Common myeloid progenitor, CD34-positive (primary cell): ENCODE measurements around the gene OTOGL.

Source experiments
- CTCF ChIA-PET: fragments of 350-600 bp; sonication (Branson Sonifier 250); formaldehyde crosslinking; loops from one replicate; lab custom pipeline; 2021; ENCODE audit warnings: antibody characterized with exemption; lab: Charles Lee
- POLR2A ChIA-PET: fragments of 350-600 bp; sonication (Branson Sonifier 250); formaldehyde crosslinking; loops from one replicate; lab custom pipeline; 2021; ENCODE audit warnings: antibody characterized with exemption; lab: Charles Lee
- DNase-seq, 3 donors: peaks; one replicate each; pipeline versions ENCODE4 v3.0.0 to v3.0.0-alpha.2; 2013
- H3K27ac ChIP-seq, 2 experiments: 1 replicate in 1 of 2; 2 replicates in 1 of 2; pipeline ENCODE4 v1.7.0; 2013; ENCODE audit warnings: inconsistent platforms in 2 of 2, low read length in 2 of 2, mild to moderate bottlenecking in 2 of 2, low read depth in 1 of 2, moderate library complexity in 1 of 2; ENCODE audit not compliant: severe bottlenecking in 2 of 2, insufficient read depth in 1 of 2, poor library complexity in 1 of 2
- H3K27me3 ChIP-seq, 5 experiments: replicated peaks in 2 of 5; 1 replicate in 3 of 5; 2 replicates in 2 of 5; pipeline versions ENCODE4 v1.6.1 to v1.7.0; 2013; ENCODE audit warnings: low read length in 4 of 5, mild to moderate bottlenecking in 2 of 5, moderate library complexity in 2 of 5, inconsistent platforms in 1 of 5; ENCODE audit not compliant: insufficient read depth in 5 of 5, control insufficient read depth in 4 of 5
- H3K36me3 ChIP-seq, 4 experiments: 1 replicate in 2 of 4; 2 replicates in 2 of 4; pipeline versions ENCODE4 v1.6.1 to v1.7.0; 2013; ENCODE audit warnings: low read length in 3 of 4, control low read depth in 1 of 4, mild to moderate bottlenecking in 1 of 4; ENCODE audit not compliant: control insufficient read depth in 4 of 4, insufficient read depth in 4 of 4
- H3K4me1 ChIP-seq, 4 experiments: 1 replicate in 3 of 4; 2 replicates in 1 of 4; pipeline versions ENCODE4 v1.6.1 to v1.7.1; 2013; ENCODE audit warnings: low read length in 3 of 4, mild to moderate bottlenecking in 3 of 4, control low read depth in 1 of 4, inconsistent platforms in 1 of 4, moderate library complexity in 1 of 4; ENCODE audit not compliant: control insufficient read depth in 4 of 4, insufficient read depth in 4 of 4; ENCODE audit errors: control extremely low read depth in 1 of 4
- H3K4me3 ChIP-seq, 7 experiments: 1 replicate in 4 of 7; 2 replicates in 3 of 7; pipeline versions ENCODE4 v1.5.1 to v1.7.0; 2013; ENCODE audit warnings: mild to moderate bottlenecking in 7 of 7, low read length in 6 of 7, moderate library complexity in 6 of 7, inconsistent platforms in 2 of 7, low read depth in 2 of 7, control low read depth in 1 of 7; ENCODE audit not compliant: insufficient read depth in 4 of 7, control insufficient read depth in 1 of 7; ENCODE audit errors: extremely low read depth in 1 of 7
- H3K9me3 ChIP-seq, 5 experiments: 1 replicate in 4 of 5; 2 replicates in 1 of 5; pipeline versions ENCODE4 v1.6.1 to v1.7.1; 2013; ENCODE audit warnings: low read length in 4 of 5, mild to moderate bottlenecking in 2 of 5, inconsistent platforms in 1 of 5, low read depth in 1 of 5, moderate library complexity in 1 of 5; ENCODE audit not compliant: control insufficient read depth in 4 of 5, insufficient read depth in 2 of 5; ENCODE audit errors: control extremely low read depth in 1 of 5
- WGBS: methylation state at CpG from one replicate; pipeline ENCODE4 v1.1.5; 2013; ENCODE audit not compliant: insufficient coverage; 5-methylcytosine and 5-hydroxymethylcytosine counted together

OTOGL gene

DNA sequence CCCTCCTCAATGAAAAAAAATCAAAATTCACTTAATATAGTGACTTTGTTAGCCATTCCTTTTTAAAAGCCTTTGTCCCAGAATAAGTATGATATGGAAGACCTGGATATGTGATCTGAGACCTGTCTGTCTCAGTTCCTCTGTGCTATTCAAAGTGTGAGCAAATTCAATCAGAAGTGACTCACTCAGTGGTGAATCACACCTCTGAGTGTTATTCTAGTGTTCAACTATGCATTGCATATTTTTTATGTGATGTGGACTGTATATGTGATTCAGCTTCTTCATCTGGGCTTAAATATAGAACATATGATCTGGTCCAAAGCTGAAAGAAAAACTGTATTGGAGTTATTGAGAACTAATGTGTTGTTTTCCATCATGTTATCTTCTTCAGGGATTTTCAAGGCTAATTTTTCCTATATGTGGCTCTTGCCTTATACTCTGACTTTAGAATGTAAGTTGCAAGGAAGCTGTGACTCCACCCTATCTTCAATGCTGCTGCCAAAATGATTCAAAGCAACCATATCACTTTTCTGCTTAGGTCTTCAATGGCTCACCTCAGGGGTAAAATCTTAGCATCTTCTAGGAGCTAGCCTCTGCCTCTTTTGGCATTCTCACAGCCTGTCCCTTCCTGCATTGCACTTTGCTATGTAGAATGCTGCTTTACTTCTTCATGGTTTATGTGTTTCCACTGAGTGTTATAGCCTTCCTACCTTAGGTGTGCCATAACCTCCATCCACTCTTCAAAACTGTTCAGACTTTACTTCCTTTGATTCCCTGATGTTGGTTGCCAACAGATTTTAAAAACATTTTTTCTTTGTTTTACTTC lies 169.8 kb downstream of the OTOGL start:
- ChIA-PET POLR2A (no interaction called here), CTCF (interaction anchor here (0.9 to 7.2 kb wide), 7 partner anchors 11 to 856 kb away, joined by 3 to 204 read pairs (median 5); no protein-coding TSS in a partner anchor)
- H3K4me3 ChIP-seq = no peak overlapping the region
- no peaks in the 10 kb centered on the region for H3K36me3 ChIP-seq
- no peaks in the 10 kb centered on the region for H3K4me1 ChIP-seq
- DNase-seq = peak in 2 of 3 donors; percentile 8 to 14
- no peaks in the 10 kb centered on the region for H3K9me3 ChIP-seq
- no peak overlapping the region for H3K27ac ChIP-seq
- no peaks in the 10 kb centered on the region for H3K27me3 ChIP-seq

DNA sequence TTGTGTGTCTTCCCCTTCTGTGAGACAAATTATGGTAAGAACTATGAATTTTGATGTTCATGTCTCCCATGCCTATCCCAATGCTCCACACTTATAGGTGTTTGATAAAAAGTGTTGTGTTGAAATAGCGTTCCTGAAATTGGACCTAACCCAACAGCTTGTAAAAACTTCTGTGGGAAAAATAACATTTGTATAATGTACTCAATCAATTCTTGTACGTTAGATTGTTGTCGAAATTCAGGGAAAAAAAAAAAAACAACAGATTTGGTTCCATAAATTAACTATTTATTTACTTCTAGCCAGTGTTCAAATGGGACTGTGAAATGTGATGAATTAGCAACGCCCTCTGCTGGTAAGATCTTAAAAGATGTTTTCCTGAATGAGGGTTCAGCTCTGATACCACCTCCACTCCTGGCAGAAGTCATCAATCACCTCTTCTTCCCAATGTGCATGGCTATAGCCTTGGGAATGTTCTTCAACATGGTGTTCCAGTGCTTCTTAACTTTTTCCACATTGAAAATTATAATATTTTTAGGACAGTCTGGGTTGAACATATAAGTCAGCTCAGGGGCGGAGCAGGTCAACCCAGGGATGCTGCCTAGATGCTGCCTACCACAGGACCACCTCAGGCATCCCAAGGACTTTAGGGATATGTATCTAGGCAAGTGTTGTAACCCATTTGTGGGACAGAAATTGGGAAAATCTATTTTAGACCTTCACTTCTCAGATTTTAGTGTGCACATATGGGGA lies 170.6 kb downstream of the OTOGL start:
- H3K4me3 ChIP-seq = no peak overlapping the region
- H3K27me3 ChIP-seq = no peaks in the 10 kb centered on the region
- H3K27ac ChIP-seq = no peak overlapping the region
- peaks cover 0 to under 1% (median 0%) of the 10 kb centered on the region in 4 experiments for H3K4me1 ChIP-seq
- POLR2A ChIA-PET = no interaction called here
- no peaks in the 10 kb centered on the region for H3K9me3 ChIP-seq
- DNase-seq = peak; percentile 29 to 58 (median 46)
- no peaks in the 10 kb centered on the region for H3K36me3 ChIP-seq
- WGBS = 50% methylated on average over 2 of the region's 5 CpGs
- CTCF ChIA-PET = interaction anchor here (0.9 to 7.2 kb wide), 13 partner anchors 11 to 857 kb away, joined by 3 to 204 read pairs (median 4); no protein-coding TSS in a partner anchor

DNA sequence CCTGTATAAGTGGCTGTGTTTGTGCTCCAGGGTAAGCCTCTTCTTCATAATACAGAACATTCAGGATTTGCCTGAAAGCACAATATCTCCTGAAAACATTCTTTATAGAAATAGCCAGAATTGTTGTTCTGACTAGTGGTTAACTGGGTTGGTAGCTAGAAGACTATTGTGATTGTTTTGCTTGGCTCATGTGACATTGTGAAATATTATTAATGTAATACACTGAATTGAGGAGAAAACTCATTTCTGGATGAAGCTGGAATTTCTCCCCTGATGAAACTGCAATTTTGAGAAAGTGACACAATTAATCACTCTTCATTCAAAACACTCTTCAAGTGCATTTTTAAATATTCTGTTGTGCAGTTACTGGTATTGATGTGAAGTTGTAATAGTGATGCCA lies 172.4 kb downstream of the OTOGL start:
- H3K27ac ChIP-seq = no peak overlapping the region
- H3K9me3 ChIP-seq = no peaks in the 10 kb centered on the region
- no peaks in the 10 kb centered on the region for H3K36me3 ChIP-seq
- H3K4me3 ChIP-seq = no peak overlapping the region
- ChIA-PET POLR2A (no interaction called here), CTCF (interaction anchor here (0.8 to 7.2 kb wide), 4 partner anchors 14 to 720 kb away, joined by 4 to 204 read pairs (median 10); no protein-coding TSS in a partner anchor)
- H3K27me3 ChIP-seq = no peaks in the 10 kb centered on the region
- peaks cover 0 to 3% (median 0%) of the 10 kb centered on the region in 4 experiments for H3K4me1 ChIP-seq
- DNase-seq = no peak

DNA sequence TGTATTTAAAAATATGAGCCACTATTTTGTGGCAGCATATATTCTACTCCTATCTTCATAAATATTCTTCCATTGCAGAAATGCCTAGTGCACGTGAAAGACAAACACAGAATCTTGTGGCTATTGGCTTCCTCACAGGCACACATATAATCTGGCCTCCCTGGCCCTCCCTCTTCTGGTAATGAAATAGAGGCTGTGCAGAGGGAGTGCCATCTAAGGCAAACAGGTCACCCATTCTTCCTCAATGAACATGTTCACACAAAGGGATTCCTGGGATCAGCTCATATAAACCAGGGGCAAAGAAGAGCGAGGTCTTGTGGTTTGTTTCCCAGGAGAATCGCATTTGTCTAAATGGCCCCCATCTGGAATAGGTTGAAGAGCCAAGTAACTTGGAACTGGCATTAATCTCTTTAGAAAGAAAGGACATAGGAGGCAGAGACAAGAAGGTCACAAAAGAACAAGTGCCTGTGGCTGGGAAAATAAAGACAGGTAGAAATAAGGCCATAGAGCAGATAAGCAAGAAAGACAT lies 173.1 kb downstream of the OTOGL start:
- H3K4me1 ChIP-seq = peaks cover 0 to 3% (median 0%) of the 10 kb centered on the region in 4 experiments
- CTCF ChIA-PET = interaction anchor here (7.2 kb wide), 1 partner anchor 79 kb away, joined by 204 read pairs; no protein-coding TSS in a partner anchor

DNA sequence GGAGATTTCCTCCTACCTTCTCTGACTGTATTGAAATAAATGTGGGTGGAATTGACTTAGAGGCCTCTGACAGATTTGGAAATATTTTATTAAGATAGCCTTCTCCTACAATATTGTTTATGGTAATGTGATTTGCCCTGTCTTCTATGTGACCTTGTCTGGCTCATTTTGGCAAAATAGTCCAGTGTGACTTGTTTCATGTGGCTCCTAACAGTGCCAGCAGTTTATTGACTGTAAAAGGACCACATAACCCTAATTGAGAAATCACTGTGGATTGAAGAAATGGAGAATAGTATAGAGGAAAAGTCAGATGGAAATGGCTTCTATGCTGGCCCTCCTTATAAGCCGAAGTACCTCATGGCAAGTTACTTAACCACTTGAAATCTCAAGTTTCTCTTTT lies 173.8 kb downstream of the OTOGL start:
- Histone ChIP-seq H3K27ac (no peak overlapping the region), H3K9me3 (no peaks in the 10 kb centered on the region), H3K4me3 (no peak overlapping the region), H3K36me3 (no peaks in the 10 kb centered on the region), H3K27me3 (no peaks in the 10 kb centered on the region), H3K4me1 (peaks cover 0 to 3% (median 0%) of the 10 kb centered on the region in 4 experiments)
- DNase-seq = no peak
- POLR2A ChIA-PET = no interaction called here
- CTCF ChIA-PET = interaction anchor here (7.2 kb wide), 1 partner anchor 79 kb away, joined by 204 read pairs; no protein-coding TSS in a partner anchor
- WGBS = no CpG with 5 or more reads among the region's 1 CpG

More for the DNA sequence above, 173.1 kb downstream of the OTOGL start:
- POLR2A ChIA-PET = no interaction called here
- H3K36me3 ChIP-seq = no peaks in the 10 kb centered on the region
- H3K9me3 ChIP-seq = no peaks in the 10 kb centered on the region
- H3K4me3 ChIP-seq = no peak overlapping the region
- DNase-seq = no peak
- no peaks in the 10 kb centered on the region for H3K27me3 ChIP-seq
- H3K27ac ChIP-seq = no peak overlapping the region
- 93% methylated on average over 3 of the region's 3 CpGs for WGBS

DNA sequence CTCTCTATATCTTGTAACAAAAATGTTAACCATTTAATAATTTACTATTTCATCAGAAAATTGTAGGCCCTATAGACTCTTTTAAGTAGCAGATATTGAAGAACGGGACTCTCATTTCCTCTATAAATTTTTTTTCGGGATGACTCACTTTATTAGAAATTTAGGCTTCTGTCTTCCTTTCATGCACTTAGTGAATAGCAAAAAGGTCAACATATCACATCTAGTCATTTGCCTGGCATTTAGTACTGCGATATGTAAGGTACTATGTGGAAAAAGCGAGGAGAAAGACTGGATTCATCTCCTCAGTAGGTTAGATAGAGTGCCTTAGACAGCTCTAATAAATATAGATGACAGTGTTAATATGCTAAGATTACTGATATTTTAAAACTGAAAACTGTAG lies 178.4 kb downstream of the OTOGL start:
- no peak overlapping the region for H3K27ac ChIP-seq
- CTCF ChIA-PET = no interaction called here
- peaks cover 0 to 11% (median 0%) of the 10 kb centered on the region in 5 experiments for H3K9me3 ChIP-seq
- no peaks in the 10 kb centered on the region for H3K36me3 ChIP-seq
- H3K4me3 ChIP-seq = no peak overlapping the region
- POLR2A ChIA-PET = no interaction called here
- H3K4me1 ChIP-seq = peaks cover 0 to 3% (median 0%) of the 10 kb centered on the region in 4 experiments
- WGBS = 92% methylated on average over 2 of the region's 4 CpGs
- H3K27me3 ChIP-seq = no peaks in the 10 kb centered on the region
- no peak for DNase-seq
